H9 (cell line): Measurements from ENCODE around the gene ITM2B. TPM values are rescaled to one million over a fixed set of nuclear protein-coding genes. Genes with fewer than 3 reads are reported as not detected.

Experiments
- DNase-seq: peaks from one replicate; pipeline ENCODE4 v3.0.0-alpha.2; 2017
- H2AFZ ChIP-seq: one replicate; pipeline ENCODE4 v1.6.1; 2013; ENCODE audit warnings: mild to moderate bottlenecking, low read length, control low read depth, moderate library complexity
- H2AK5ac ChIP-seq: 2 replicates; pipeline ENCODE4 v1.6.1; 2013; ENCODE audit warnings: low read length, control low read depth, mixed read lengths; ENCODE audit not compliant: insufficient read length
- H2BK120ac ChIP-seq: one replicate; pipeline ENCODE4 v1.6.1; 2013; ENCODE audit warnings: low read depth, mild to moderate bottlenecking, low read length, control low read depth, inconsistent platforms; ENCODE audit not compliant: poor library complexity, severe bottlenecking
- H2BK12ac ChIP-seq: 2 replicates; pipeline ENCODE4 v1.6.1; 2013; ENCODE audit warnings: low read length, control low read depth, mixed read lengths, low read depth; ENCODE audit not compliant: insufficient read length
- H2BK15ac ChIP-seq: 2 replicates; pipeline ENCODE4 v1.6.1; 2013; ENCODE audit warnings: low read depth, low read length, control low read depth
- H2BK20ac ChIP-seq: one replicate; pipeline ENCODE4 v1.6.1; 2013; ENCODE audit warnings: low read depth, mild to moderate bottlenecking, low read length, control low read depth, inconsistent platforms; ENCODE audit not compliant: poor library complexity, severe bottlenecking
- H2BK5ac ChIP-seq: 2 replicates; pipeline ENCODE4 v1.6.1; 2013; ENCODE audit warnings: low read length, control low read depth, mixed read lengths; ENCODE audit not compliant: insufficient read length
- H3K14ac ChIP-seq: 2 replicates; pipeline ENCODE4 v1.6.1; 2013; ENCODE audit warnings: low read length, control low read depth; ENCODE audit not compliant: insufficient read depth
- H3K18ac ChIP-seq: 2 replicates; pipeline ENCODE4 v1.6.1; 2013; ENCODE audit warnings: low read depth, mild to moderate bottlenecking, mixed read lengths, low read length, control low read depth; ENCODE audit not compliant: insufficient read length
- H3K23ac ChIP-seq: 2 replicates; pipeline ENCODE4 v1.6.1; 2013; ENCODE audit warnings: low read length, control low read depth, mixed read lengths, low read depth; ENCODE audit not compliant: insufficient read length
- H3K23me2 ChIP-seq: 2 replicates; pipeline ENCODE4 v1.6.1; 2013; ENCODE audit warnings: low read depth, mild to moderate bottlenecking, mixed read lengths, low read length, control low read depth; ENCODE audit not compliant: insufficient read length, poor library complexity, severe bottlenecking
- H3K27ac ChIP-seq: 2 replicates; pipeline ENCODE4 v1.5.1; 2013; ENCODE audit warnings: low read length, control low read depth, mixed read lengths, low read depth; ENCODE audit not compliant: insufficient read length
- H3K27me3 ChIP-seq: 2 replicates; pipeline ENCODE4 v1.6.1; 2013; ENCODE audit warnings: low read length, control low read depth, inconsistent platforms; ENCODE audit not compliant: insufficient read depth
- H3K4ac ChIP-seq: 2 replicates; pipeline ENCODE4 v1.6.1; 2013; ENCODE audit warnings: low read depth, mild to moderate bottlenecking, control low read depth, inconsistent platforms, low read length, moderate library complexity
- H3K4me1 ChIP-seq: 2 replicates; pipeline ENCODE4 v1.6.1; 2013; ENCODE audit warnings: low read length, control low read depth, inconsistent platforms; ENCODE audit not compliant: insufficient read depth
- H3K4me2 ChIP-seq: 2 replicates; pipeline ENCODE4 v1.6.1; 2013; ENCODE audit warnings: low read length, control low read depth, mixed read lengths; ENCODE audit not compliant: insufficient read length, insufficient read depth
- H3K56ac ChIP-seq: 2 replicates; pipeline ENCODE4 v1.6.1; 2013; ENCODE audit warnings: low read depth, mild to moderate bottlenecking, mixed read lengths, low read length, control low read depth; ENCODE audit not compliant: insufficient read length
- H3K79me1 ChIP-seq: 2 replicates; pipeline ENCODE4 v1.6.1; 2013; ENCODE audit warnings: low read depth, mild to moderate bottlenecking, moderate library complexity, low read length, control low read depth, inconsistent platforms; ENCODE audit not compliant: insufficient read depth, poor library complexity, severe bottlenecking
- H3K79me2 ChIP-seq: 2 replicates; pipeline ENCODE4 v1.6.1; 2013; ENCODE audit warnings: low read length, control low read depth, inconsistent platforms; ENCODE audit not compliant: insufficient read depth
- H3K9ac ChIP-seq: 2 replicates; pipeline ENCODE4 v1.6.1; 2013; ENCODE audit warnings: low read length, control low read depth, mixed read lengths; ENCODE audit not compliant: insufficient read length; ENCODE audit errors: extremely low read depth
- H3K9me3 ChIP-seq: one replicate; pipeline ENCODE4 v1.6.1; 2013; ENCODE audit warnings: low read depth, low read length, inconsistent platforms; ENCODE audit not compliant: control insufficient read depth
- H3T11ph ChIP-seq: one replicate; pipeline ENCODE4 v1.6.1; 2013; ENCODE audit warnings: mild to moderate bottlenecking, low read length, control low read depth, inconsistent platforms
- H4K20me1 ChIP-seq: one replicate; pipeline ENCODE4 v1.6.1; 2013; ENCODE audit not compliant: control insufficient read depth, insufficient read length, insufficient read depth
- H4K5ac ChIP-seq: 2 replicates; pipeline ENCODE4 v1.6.1; 2013; ENCODE audit warnings: low read depth, mild to moderate bottlenecking, mixed read lengths, low read length, control low read depth; ENCODE audit not compliant: insufficient read length
- H4K8ac ChIP-seq: replicated peaks from 2 replicates; pipeline ENCODE4 v1.6.1; 2013; ENCODE audit warnings: low read length, control low read depth, mixed read lengths, low read depth; ENCODE audit not compliant: insufficient read length
- H4K91ac ChIP-seq: 2 replicates; pipeline ENCODE4 v1.6.1; 2013; ENCODE audit warnings: low read depth, mild to moderate bottlenecking, moderate library complexity, mixed read lengths, low read length, control low read depth; ENCODE audit not compliant: insufficient read length
- H3K27ac Mint-ChIP-seq, 3 experiments: 2 replicates in 2 of 3; 3 replicates in 1 of 3; pipeline ENCODE4 v1.8.0; 2020 to 2021; ENCODE audit warnings: mixed read lengths in 3 of 3, mild to moderate bottlenecking in 1 of 3, moderate library complexity in 1 of 3
- H3K27me3 Mint-ChIP-seq: 2 replicates; pipeline ENCODE4 v1.8.0; 2021; ENCODE audit warnings: low read depth, mild to moderate bottlenecking, moderate library complexity, mixed read lengths
- H3K36me3 Mint-ChIP-seq, 3 experiments: 2 replicates in 2 of 3; 3 replicates in 1 of 3; pipeline ENCODE4 v1.8.0; 2020 to 2021; ENCODE audit warnings: low read depth in 3 of 3, mixed read lengths in 3 of 3; ENCODE audit not compliant: insufficient read depth in 1 of 3
- H3K4me1 Mint-ChIP-seq, 2 experiments: 2 replicates each; pipeline ENCODE4 v1.8.0; 2020; ENCODE audit warnings: mixed read lengths in 2 of 2
- H3K4me3 Mint-ChIP-seq, 2 experiments: 2 replicates in 1 of 2; 3 replicates in 1 of 2; pipeline ENCODE4 v1.8.0; 2020 to 2021; ENCODE audit warnings: mild to moderate bottlenecking in 2 of 2, mixed read lengths in 2 of 2, moderate library complexity in 1 of 2
- H3K9me3 Mint-ChIP-seq, 2 experiments: 2 replicates in 1 of 2; 3 replicates in 1 of 2; pipeline ENCODE4 v1.8.0; 2020; ENCODE audit warnings: mild to moderate bottlenecking in 2 of 2, mixed read lengths in 2 of 2, moderate library complexity in 1 of 2
- WGBS: extraction: QIAGEN DNeasy Blood & Tissue Kit; methylation state at CpG from one replicate; pipeline ENCODE4 v1.1.7; 2013; ENCODE audit warnings: missing lambda C conversion rate, low lambda C conversion rate, mixed read lengths; ENCODE audit not compliant: insufficient read length; ENCODE audit errors: extremely low coverage; 5-methylcytosine and 5-hydroxymethylcytosine counted together
- total RNA-seq: library from RNA; stranded (reverse); gene quantifications from 2 replicates; pipeline ENCODE4 v1.2.1, GENCODE V29; 2021
- TF ChIP-seq, protein P1 (sequence below): fragments of 200-600 bp; sonication (generic); conservative IDR thresholded peaks from 3 replicates; pipeline ENCODE4 v1.8.0; 2021; ENCODE audit warnings: antibody characterized with exemption, mild to moderate bottlenecking

The ITM2B gene
- total RNA-seq, 1 experiment from 2014 or later = 175 TPM

DNA sequence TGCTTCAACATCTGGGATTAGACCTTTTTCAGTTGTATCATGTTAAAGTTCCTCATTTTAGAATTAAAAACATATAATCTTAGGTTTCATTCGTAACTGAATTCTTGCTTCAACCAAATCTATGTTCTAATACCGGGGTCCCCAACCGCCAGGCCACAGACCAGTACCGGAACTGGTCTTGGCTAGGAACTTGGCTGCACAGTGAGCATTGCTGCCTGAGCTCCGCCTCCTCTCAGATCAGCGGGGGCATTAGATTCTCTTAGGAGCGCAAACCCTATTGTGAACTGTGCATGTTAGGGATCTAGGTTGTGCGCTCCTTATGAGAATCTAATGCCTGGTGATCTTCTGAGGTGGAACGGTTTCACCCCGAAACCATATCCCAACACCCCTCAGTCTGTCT is 19.2 kb downstream of the ITM2B start:
- Mint-ChIP-seq H3K36me3 (peaks cover 8 to 32% (median 29%) of the 10 kb centered on the region in 3 experiments; a peak in 6 of 7 replicates), H3K4me1 (no peaks in the 10 kb centered on the region), H3K27ac (no peak overlapping the region), H3K27me3 (no peaks in the 10 kb centered on the region), H3K9me3 (no peaks in the 10 kb centered on the region), H3K4me3 (no peak overlapping the region)
- Histone ChIP-seq H4K5ac (no peak overlapping the region), H3T11ph (no peak overlapping the region), H4K20me1 (no peaks in the 10 kb centered on the region), H3K79me1 (peaks cover 3% of the 10 kb centered on the region), H2AFZ (no peak overlapping the region), H3K9ac (no peak overlapping the region), H3K27me3 (no peaks in the 10 kb centered on the region), H3K23me2 (no peaks in the 10 kb centered on the region), H2BK20ac (no peak overlapping the region), H3K4me1 (no peaks in the 10 kb centered on the region), H3K14ac (no peak overlapping the region), H2BK12ac (no peak overlapping the region), H2AK5ac (no peak overlapping the region), H2BK5ac (no peak overlapping the region), H3K27ac (no peak overlapping the region), H3K4ac (no peak overlapping the region), H3K18ac (no peak overlapping the region), H3K4me2 (no peak overlapping the region), H3K9me3 (no peaks in the 10 kb centered on the region), H4K91ac (no peak overlapping the region), H4K8ac (no peak overlapping the region), H3K23ac (no peak overlapping the region), H3K79me2 (no peaks in the 10 kb centered on the region; the same call in 1 of the 2 replicates), H3K56ac (no peak overlapping the region), H2BK120ac (no peak overlapping the region), H2BK15ac (no peak overlapping the region)
- WGBS = no CpG with 5 or more reads among the region's 10 CpGs
- TF ChIP-seq, protein P1, sequence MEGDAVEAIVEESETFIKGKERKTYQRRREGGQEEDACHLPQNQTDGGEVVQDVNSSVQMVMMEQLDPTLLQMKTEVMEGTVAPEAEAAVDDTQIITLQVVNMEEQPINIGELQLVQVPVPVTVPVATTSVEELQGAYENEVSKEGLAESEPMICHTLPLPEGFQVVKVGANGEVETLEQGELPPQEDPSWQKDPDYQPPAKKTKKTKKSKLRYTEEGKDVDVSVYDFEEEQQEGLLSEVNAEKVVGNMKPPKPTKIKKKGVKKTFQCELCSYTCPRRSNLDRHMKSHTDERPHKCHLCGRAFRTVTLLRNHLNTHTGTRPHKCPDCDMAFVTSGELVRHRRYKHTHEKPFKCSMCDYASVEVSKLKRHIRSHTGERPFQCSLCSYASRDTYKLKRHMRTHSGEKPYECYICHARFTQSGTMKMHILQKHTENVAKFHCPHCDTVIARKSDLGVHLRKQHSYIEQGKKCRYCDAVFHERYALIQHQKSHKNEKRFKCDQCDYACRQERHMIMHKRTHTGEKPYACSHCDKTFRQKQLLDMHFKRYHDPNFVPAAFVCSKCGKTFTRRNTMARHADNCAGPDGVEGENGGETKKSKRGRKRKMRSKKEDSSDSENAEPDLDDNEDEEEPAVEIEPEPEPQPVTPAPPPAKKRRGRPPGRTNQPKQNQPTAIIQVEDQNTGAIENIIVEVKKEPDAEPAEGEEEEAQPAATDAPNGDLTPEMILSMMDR = no peak
- DNase-seq = no peak
